Measurements from ENCODE around the gene MBD5.
A peak's percentile ranks its signal among the peaks of the same experiment; 100 is the strongest.

Gene MBD5

DNA sequence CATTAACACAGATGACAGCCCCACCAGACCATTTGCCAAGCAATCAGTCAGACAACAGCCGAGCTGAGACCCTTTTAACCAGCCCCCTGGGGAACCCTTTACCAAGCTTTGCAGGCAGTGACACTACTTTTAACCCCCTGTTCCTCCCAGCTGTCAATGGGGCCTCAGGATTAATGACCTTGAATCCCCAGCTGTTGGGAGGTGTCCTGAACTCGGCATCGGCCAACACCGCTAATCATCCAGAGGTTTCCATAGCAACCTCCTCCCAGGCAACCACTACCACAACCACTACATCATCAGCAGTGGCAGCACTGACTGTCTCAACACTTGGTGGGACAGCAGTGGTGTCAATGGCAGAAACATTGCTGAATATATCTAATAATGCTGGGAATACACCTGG, 462.8 kb downstream of the MBD5 start:
- no peaks in the 10 kb centered on the region for H3K79me2 ChIP-seq (ENCODE audit: control insufficient read depth, insufficient read depth, low read length, unreplicated experiment)
- H2AFZ ChIP-seq (ENCODE audit: low read length, unreplicated experiment): no peak overlapping the region
- H3K4me3 ChIP-seq (ENCODE audit: low read depth, low read length): no peak overlapping the region
- H3K27ac ChIP-seq (ENCODE audit: low read depth, low read length): no peak overlapping the region
- H3K4me1 ChIP-seq (ENCODE audit: control insufficient read depth, insufficient read depth, low read length, unreplicated experiment): no peaks in the 10 kb centered on the region
- no peaks in the 10 kb centered on the region for H3K36me3 ChIP-seq (ENCODE audit: insufficient read depth, low read length)
- no peaks in the 10 kb centered on the region for H3K27me3 ChIP-seq (ENCODE audit: insufficient read depth, low read length)

DNA sequence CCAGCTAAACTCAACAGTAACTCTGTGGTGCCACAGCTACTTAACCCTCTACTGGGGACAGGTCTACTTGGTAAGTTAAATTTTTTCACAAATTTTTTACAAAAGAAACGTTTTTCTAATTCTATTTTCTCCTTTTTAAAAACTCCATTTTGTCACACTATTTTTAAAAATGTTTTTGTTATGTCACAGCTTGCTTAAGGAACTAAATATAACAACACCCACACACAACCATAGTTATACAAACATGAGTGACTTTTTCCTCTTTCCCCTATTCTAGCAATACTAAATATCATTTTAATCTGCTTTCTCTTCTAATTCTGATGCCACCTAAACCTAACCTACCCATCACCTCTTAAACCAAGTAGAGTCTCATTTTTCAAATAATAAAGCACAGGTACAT, 463.2 kb downstream of the MBD5 start:
- no peaks in the 10 kb centered on the region for H3K27me3 ChIP-seq (ENCODE audit: insufficient read depth, low read length)
- no peaks in the 10 kb centered on the region for H3K4me1 ChIP-seq (ENCODE audit: control insufficient read depth, insufficient read depth, low read length, unreplicated experiment)
- no peak overlapping the region for H2AFZ ChIP-seq (ENCODE audit: low read length, unreplicated experiment)
- no peak overlapping the region for H3K27ac ChIP-seq (ENCODE audit: low read depth, low read length)
- H3K4me3 ChIP-seq (ENCODE audit: low read depth, low read length): no peak overlapping the region
- H3K79me2 ChIP-seq (ENCODE audit: control insufficient read depth, insufficient read depth, low read length, unreplicated experiment): no peaks in the 10 kb centered on the region
- H3K36me3 ChIP-seq (ENCODE audit: insufficient read depth, low read length): 0 out of 2 replicates have a peak, but pooled peaks cover 1% of the 10 kb centered on the region

DNA sequence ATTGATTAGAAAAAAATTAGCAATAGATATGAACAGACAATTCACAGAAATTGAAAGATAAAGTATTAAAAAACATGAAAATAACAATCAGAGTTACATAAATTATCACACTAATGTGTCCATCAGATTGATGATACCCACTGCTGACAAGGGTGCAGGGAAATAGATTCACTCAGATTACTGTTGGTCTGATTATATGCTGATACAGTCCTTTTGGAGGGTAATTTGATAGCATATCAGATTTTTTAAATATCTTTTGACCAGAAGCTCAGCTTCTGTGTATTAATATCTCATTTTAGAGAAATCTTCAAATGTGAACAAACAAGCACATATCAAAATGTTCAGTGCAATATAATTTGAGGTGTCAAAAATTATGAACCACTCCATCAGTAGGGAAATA, 465.8 kb downstream of the MBD5 start:
- Histone ChIP-seq H2AFZ (ENCODE audit: low read length, unreplicated experiment) (no peak overlapping the region), H3K79me2 (ENCODE audit: control insufficient read depth, insufficient read depth, low read length, unreplicated experiment) (no peaks in the 10 kb centered on the region), H3K4me3 (ENCODE audit: low read depth, low read length) (no peak overlapping the region), H3K36me3 (ENCODE audit: insufficient read depth, low read length) (peaks cover 7% of the 10 kb centered on the region; the same call in 1 of the 2 replicates), H3K4me1 (ENCODE audit: control insufficient read depth, insufficient read depth, low read length, unreplicated experiment) (no peaks in the 10 kb centered on the region), H3K27me3 (ENCODE audit: insufficient read depth, low read length) (no peaks in the 10 kb centered on the region), H3K27ac (ENCODE audit: low read depth, low read length) (no peak overlapping the region)

DNA sequence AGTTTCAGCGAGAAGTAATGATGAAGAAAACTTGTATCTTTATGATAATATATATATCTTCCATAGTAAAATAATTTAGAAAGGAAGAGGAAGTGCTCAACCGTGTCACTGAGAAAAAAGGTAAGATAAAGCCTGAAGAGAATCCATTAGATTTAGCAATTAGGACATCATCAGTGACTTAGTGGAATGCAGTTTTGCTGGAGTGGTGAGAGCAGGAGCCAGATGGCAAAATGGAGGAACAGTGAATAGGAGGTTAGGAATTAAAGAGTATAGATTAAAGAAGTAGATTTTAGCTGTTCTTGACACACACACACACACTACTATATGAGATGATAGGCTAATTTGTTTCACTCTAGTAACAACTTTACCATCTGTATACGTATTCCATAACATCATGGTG, 466.5 kb downstream of the MBD5 start:
- no peaks in the 10 kb centered on the region for H3K79me2 ChIP-seq (ENCODE audit: control insufficient read depth, insufficient read depth, low read length, unreplicated experiment)

DNA sequence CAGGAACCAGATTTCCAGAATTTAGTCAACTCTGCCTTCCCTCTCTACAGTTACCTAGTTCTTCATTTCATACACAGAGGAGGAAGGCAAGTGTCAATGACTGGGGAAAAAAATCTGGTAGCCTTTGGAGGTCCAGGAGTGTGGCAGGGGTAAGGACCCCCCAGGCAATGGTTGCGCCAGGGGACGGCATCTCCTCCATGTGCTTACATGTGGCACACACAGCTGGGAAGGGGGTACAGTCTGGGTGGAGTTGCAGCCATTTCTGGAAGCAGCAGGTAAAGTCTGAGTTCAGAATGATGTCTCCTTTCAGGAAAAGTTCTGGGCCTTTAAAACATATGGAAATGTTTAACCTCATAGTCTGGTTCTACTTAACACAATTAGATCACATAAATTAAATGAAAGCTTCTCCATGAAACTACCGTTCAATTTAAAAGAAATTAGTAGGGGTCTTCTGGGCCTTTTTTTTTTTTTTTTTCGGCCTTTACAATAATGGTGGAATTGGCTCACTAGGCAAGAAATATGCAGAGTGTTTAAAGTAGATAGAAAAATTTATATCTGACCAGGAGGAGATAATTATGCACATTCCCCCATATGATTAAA, 470.0 kb downstream of the MBD5 start:
- Histone ChIP-seq H2AFZ (ENCODE audit: low read length, unreplicated experiment) (no peak overlapping the region), H3K36me3 (ENCODE audit: insufficient read depth, low read length) (peaks cover 7% of the 10 kb centered on the region; the same call in 1 of the 2 replicates), H3K27ac (ENCODE audit: low read depth, low read length) (no peak overlapping the region), H3K79me2 (ENCODE audit: control insufficient read depth, insufficient read depth, low read length, unreplicated experiment) (no peaks in the 10 kb centered on the region), H3K27me3 (ENCODE audit: insufficient read depth, low read length) (no peaks in the 10 kb centered on the region), H3K4me1 (ENCODE audit: control insufficient read depth, insufficient read depth, low read length, unreplicated experiment) (no peaks in the 10 kb centered on the region), H3K4me3 (ENCODE audit: low read depth, low read length) (no peak overlapping the region)

More for the DNA sequence above, 466.5 kb downstream of the MBD5 start:
- H3K4me3 ChIP-seq (ENCODE audit: low read depth, low read length): no peak overlapping the region
- peaks cover 7% of the 10 kb centered on the region; the same call in 1 of the 2 replicates for H3K36me3 ChIP-seq (ENCODE audit: insufficient read depth, low read length)
- H2AFZ ChIP-seq (ENCODE audit: low read length, unreplicated experiment): no peak overlapping the region
- H3K4me1 ChIP-seq (ENCODE audit: control insufficient read depth, insufficient read depth, low read length, unreplicated experiment): no peaks in the 10 kb centered on the region
- H3K27me3 ChIP-seq (ENCODE audit: insufficient read depth, low read length): no peaks in the 10 kb centered on the region
- no peak overlapping the region for H3K27ac ChIP-seq (ENCODE audit: low read depth, low read length)

DNA sequence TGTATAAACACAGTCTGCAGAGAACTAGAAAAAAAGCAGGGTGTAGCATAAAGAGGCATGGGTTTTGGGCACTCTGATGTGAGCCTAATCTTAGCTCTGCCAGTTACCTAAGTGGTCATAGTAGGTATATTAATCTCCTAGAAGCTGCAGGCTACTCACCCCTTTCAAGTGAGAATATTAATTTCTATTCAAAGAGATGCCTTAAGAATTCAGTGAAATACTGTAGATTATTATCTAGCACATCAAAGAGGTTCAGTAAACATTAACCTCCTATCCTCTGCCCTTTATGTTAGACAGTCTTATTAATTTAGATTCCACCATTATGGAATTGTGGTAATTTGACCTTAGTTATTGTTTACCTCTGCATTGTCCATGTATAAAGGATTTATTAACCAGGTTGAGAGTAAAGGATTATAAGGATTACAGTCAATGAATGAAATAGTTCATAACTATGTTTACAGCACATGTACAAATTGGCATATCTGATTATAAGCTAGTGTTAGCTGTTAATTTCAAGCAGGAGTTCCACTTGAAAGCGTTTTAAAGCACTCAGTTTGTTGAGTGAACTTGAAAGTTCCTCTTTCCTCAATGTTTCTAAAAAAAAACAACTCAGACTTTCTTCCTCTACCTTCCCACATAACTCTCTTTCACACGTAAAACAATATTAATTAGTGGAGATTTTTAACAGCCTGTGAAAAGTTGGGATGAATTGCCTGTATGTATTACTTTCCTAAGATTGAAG, 473.1 kb downstream of the MBD5 start:
- Histone ChIP-seq H3K4me3 (ENCODE audit: low read depth, low read length) (no peak overlapping the region), H3K36me3 (ENCODE audit: insufficient read depth, low read length) (peaks cover 7% of the 10 kb centered on the region; the same call in 1 of the 2 replicates), H3K27me3 (ENCODE audit: insufficient read depth, low read length) (no peaks in the 10 kb centered on the region), H3K27ac (ENCODE audit: low read depth, low read length) (no peak overlapping the region), H2AFZ (ENCODE audit: low read length, unreplicated experiment) (no peak overlapping the region), H3K4me1 (ENCODE audit: control insufficient read depth, insufficient read depth, low read length, unreplicated experiment) (no peaks in the 10 kb centered on the region), H3K79me2 (ENCODE audit: control insufficient read depth, insufficient read depth, low read length, unreplicated experiment) (no peaks in the 10 kb centered on the region)

DNA sequence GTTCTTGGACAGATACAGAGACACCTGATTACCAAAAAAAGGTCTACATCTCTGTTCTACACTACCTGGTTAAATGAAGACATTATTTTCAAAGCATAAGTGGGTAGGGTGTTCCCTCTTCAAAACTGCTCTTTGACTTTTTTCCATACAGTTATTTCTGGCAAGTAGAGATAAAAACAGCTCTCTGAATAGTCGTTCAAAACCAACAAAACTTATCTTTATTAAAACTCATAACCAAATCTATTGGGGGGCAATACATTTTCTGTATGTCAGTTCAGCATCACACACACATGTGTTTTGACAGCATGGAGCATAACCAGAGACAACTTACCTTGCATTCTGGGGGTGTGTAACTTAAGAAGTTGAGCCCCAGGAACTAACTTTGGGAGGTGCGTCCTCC, 474.7 kb downstream of the MBD5 start:
- Histone ChIP-seq H3K36me3 (ENCODE audit: insufficient read depth, low read length) (no peaks in the 10 kb centered on the region), H3K79me2 (ENCODE audit: control insufficient read depth, insufficient read depth, low read length, unreplicated experiment) (no peaks in the 10 kb centered on the region), H3K4me1 (ENCODE audit: control insufficient read depth, insufficient read depth, low read length, unreplicated experiment) (no peaks in the 10 kb centered on the region), H2AFZ (ENCODE audit: low read length, unreplicated experiment) (no peak overlapping the region), H3K27me3 (ENCODE audit: insufficient read depth, low read length) (no peaks in the 10 kb centered on the region), H3K27ac (ENCODE audit: low read depth, low read length) (no peak overlapping the region), H3K4me3 (ENCODE audit: low read depth, low read length) (no peak overlapping the region)

DNA sequence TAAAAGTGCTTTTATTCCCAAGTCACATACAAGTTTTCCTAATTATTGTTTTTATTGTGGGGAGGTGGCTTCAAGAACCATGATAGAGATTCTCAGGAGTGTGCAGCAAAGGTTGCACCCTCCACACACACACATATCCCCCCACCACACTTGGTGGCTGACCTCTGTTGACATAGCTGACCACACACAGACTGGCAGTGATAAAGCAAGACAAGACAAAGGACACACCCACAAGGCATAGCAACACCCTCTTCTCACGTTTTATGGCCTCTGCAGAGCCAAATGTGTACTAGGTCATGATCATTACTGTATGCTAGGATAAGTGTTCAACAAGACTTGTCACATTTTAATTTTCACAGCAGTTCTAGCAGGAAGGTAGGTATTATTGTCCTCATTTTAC, 480.7 kb downstream of the MBD5 start:
- Histone ChIP-seq H3K27me3 (ENCODE audit: insufficient read depth, low read length) (no peaks in the 10 kb centered on the region), H3K4me3 (ENCODE audit: low read depth, low read length) (no peak overlapping the region), H3K36me3 (ENCODE audit: insufficient read depth, low read length) (no peaks in the 10 kb centered on the region), H2AFZ (ENCODE audit: low read length, unreplicated experiment) (no peak overlapping the region), H3K27ac (ENCODE audit: low read depth, low read length) (no peak overlapping the region), H3K79me2 (ENCODE audit: control insufficient read depth, insufficient read depth, low read length, unreplicated experiment) (no peaks in the 10 kb centered on the region), H3K4me1 (ENCODE audit: control insufficient read depth, insufficient read depth, low read length, unreplicated experiment) (no peaks in the 10 kb centered on the region)

DNA sequence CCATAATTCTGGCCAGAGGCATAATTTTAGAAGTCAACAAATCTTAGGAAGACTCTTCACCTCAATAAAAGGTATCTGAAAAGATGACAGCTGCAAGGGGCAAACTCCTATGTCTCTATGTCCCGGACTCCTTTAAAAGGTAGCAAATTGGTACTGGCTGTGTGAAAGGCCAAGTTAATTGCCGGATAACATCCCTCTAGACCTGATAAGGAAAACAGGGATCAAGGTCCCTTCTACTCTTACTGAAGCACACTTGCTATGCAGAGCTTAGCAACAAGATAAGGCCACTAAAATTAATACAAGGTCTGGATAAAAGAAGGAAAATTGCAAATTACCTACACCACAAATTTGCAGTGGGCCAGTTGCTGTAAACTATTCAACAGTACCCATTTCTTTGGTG, 482.6 kb downstream of the MBD5 start:
- Histone ChIP-seq H2AFZ (ENCODE audit: low read length, unreplicated experiment) (no peak overlapping the region), H3K36me3 (ENCODE audit: insufficient read depth, low read length) (no peaks in the 10 kb centered on the region), H3K27me3 (ENCODE audit: insufficient read depth, low read length) (no peaks in the 10 kb centered on the region)

DNA sequence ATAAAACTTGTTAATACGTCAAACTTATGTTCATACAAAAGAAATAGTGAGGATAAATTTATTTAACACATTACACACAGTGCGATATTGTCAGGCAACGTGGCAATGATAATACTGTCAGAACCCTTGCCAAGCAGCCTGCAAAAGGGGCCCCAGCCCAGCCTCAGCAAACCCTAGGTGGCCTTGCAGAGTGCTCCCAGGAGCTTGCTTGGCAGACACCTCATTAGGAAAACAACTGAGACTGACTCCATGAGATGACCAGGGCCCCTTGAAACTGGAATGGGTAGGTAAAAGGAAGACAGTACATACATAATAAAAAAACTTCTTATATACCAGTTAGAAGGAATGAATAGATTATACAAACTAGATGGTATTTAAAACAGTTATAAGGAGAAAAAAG, 487.1 kb downstream of the MBD5 start:
- H3K27me3 ChIP-seq (ENCODE audit: insufficient read depth, low read length): no peaks in the 10 kb centered on the region
- no peak overlapping the region for H3K27ac ChIP-seq (ENCODE audit: low read depth, low read length)
- H3K79me2 ChIP-seq (ENCODE audit: control insufficient read depth, insufficient read depth, low read length, unreplicated experiment): no peaks in the 10 kb centered on the region
- H3K4me3 ChIP-seq (ENCODE audit: low read depth, low read length): no peak overlapping the region
- no peak overlapping the region for H2AFZ ChIP-seq (ENCODE audit: low read length, unreplicated experiment)
- no peaks in the 10 kb centered on the region for H3K36me3 ChIP-seq (ENCODE audit: insufficient read depth, low read length)
- peaks cover 3% of the 10 kb centered on the region for H3K4me1 ChIP-seq (ENCODE audit: control insufficient read depth, insufficient read depth, low read length, unreplicated experiment)

More for the DNA sequence above, 482.6 kb downstream of the MBD5 start:
- no peaks in the 10 kb centered on the region for H3K79me2 ChIP-seq (ENCODE audit: control insufficient read depth, insufficient read depth, low read length, unreplicated experiment)
- no peaks in the 10 kb centered on the region for H3K4me1 ChIP-seq (ENCODE audit: control insufficient read depth, insufficient read depth, low read length, unreplicated experiment)
- H3K4me3 ChIP-seq (ENCODE audit: low read depth, low read length): no peak overlapping the region
- H3K27ac ChIP-seq (ENCODE audit: low read depth, low read length): no peak overlapping the region

DNA sequence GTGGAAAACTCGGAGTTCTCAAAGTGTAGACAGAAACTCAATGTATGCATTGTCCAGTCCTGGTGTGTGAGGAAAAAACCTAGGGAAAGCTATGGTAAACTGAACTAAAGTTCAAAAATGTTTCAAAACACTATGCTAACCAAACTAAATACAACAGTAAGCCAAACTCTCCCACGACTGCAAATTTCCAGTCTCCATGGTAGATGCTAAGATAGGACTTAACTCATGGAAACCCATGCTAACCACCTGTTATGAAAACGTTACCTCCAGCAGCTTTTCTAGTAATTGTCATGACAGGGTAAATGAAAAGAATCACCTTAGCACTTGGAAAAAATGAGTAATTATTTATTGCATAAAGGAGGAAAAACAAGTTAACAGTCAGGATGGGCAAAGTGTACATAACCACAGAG, 488.0 kb downstream of the MBD5 start:
- no peaks in the 10 kb centered on the region for H3K79me2 ChIP-seq (ENCODE audit: control insufficient read depth, insufficient read depth, low read length, unreplicated experiment)
- no peak overlapping the region for H3K27ac ChIP-seq (ENCODE audit: low read depth, low read length)
- peak overlapping the region; percentile 72 for H2AFZ ChIP-seq (ENCODE audit: low read length, unreplicated experiment)
- H3K4me3 ChIP-seq (ENCODE audit: low read depth, low read length): peak overlapping the region; percentile 69
- peaks cover 3% of the 10 kb centered on the region for H3K4me1 ChIP-seq (ENCODE audit: control insufficient read depth, insufficient read depth, low read length, unreplicated experiment)
- no peaks in the 10 kb centered on the region for H3K36me3 ChIP-seq (ENCODE audit: insufficient read depth, low read length)
- H3K27me3 ChIP-seq (ENCODE audit: insufficient read depth, low read length): no peaks in the 10 kb centered on the region

All from ACC112 (cell line).